ENCODE measurements around the gene KIN. TPM values are rescaled to one million over a fixed set of nuclear protein-coding genes. Genes with fewer than 3 reads are reported as not detected.

The KIN gene
- total RNA-seq, 1 donor from 2014 or later: 14.2 TPM

DNA sequence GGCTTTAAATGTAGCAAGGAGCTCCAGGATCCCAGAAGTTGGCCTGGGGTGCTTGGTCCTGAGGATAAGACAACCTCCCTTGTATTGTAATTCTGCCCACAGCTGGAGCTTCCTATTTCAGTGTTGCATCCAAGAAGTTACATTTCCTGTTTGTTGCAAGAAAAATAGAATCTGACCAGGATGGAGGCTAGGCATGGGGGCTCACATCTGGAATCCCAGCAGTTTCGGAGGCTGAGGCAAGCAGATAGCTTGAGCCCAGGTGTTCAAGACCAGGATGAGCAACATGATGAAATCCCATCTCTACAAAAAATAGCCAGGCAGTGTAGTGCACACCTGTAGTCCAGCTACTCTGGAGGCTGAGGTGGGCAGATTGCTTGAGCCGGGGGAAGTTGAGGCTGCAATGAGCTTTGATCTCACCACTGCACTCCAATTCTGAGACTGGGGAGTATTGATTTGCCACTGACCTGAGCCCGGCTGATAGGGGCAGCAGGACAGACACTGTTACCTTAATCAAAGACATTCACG lies 85.4 kb downstream of the KIN start:
- DNase-seq (ENCODE audit: low spot score) (no peak), ATAC-seq (no peak)
- intact Hi-C loops (cut with DNase I): no loop called here

GRCh38 chr10:7701158-7701742 lies 86.5 kb downstream of the KIN start:
- intact Hi-C loops (cut with DNase I): no loop called here
- DNase-seq (ENCODE audit: low spot score) (no peak), ATAC-seq (no peak)

Other genes with a start within 250 kb of the KIN start
- 34.9 TPM for gene ITIH5, start 121.0 kb downstream of the KIN start, total RNA-seq
- gene ITIH2, start 84.7 kb downstream of the KIN start, total RNA-seq: not detected
- 150 TPM for gene ATP5F1C, start 184 bp upstream of the KIN start, total RNA-seq
- gene TAF3, start 30.5 kb upstream of the KIN start, total RNA-seq: 13.7 TPM